ENCODE data around the gene GRIN1.
A peak's percentile ranks its signal among the peaks of the same experiment; 100 is the strongest.

Gene GRIN1

GRCh38 chr9:137194909-137195308 lies 56.0 kb downstream of the GRIN1 start:
- DNase-seq (ENCODE audit: low read depth), result no peak

- DNase-seq (ENCODE audit: low read depth), result no peak
Measured at GRCh38 chr9:137195525-137196220, 56.7 kb downstream of the GRIN1 start.

GRCh38 chr9:137198051-137198901 lies 59.3 kb downstream of the GRIN1 start:
- DNase-seq (ENCODE audit: low read depth), result no peak

- no peak for DNase-seq (ENCODE audit: low read depth)
Measured at GRCh38 chr9:137198902-137199283, 59.9 kb downstream of the GRIN1 start.

GRCh38 chr9:137199411-137200121 lies 60.6 kb downstream of the GRIN1 start:
- no peak for DNase-seq (ENCODE audit: low read depth)

GRCh38 chr9:137200311-137201204 lies 61.6 kb downstream of the GRIN1 start, which contains the start of gene TPRN:
Gene TPRN, minus strand, starts transcription at chr9:137200741. Its CDS starts 30 bp downstream, at chr9:137200711.
- peak; percentile 97 for DNase-seq (ENCODE audit: low read depth)

GRCh38 chr9:137201205-137201868 lies 62.4 kb downstream of the GRIN1 start:
- no peak for DNase-seq (ENCODE audit: low read depth)

- DNase-seq (ENCODE audit: low read depth), result no peak
Measured at GRCh38 chr9:137202966-137203365, 64.0 kb downstream of the GRIN1 start.

- DNase-seq (ENCODE audit: low read depth), result no peak
Measured at GRCh38 chr9:137204731-137205125, 65.8 kb downstream of the GRIN1 start.

- DNase-seq (ENCODE audit: low read depth), result peak; percentile 91
Measured at GRCh38 chr9:137205126-137206069, 66.4 kb downstream of the GRIN1 start, which contains the start of the genes NDOR1 and TMEM203. Gene NDOR1, plus strand, starts transcription at chr9:137205700. Its CDS starts 78 bp downstream, at chr9:137205778. Gene TMEM203, minus strand, starts transcription at chr9:137205648. Its CDS starts 234 bp downstream, at chr9:137205414.

- DNase-seq (ENCODE audit: low read depth), result no peak
Measured at GRCh38 chr9:137206602-137207001, 67.6 kb downstream of the GRIN1 start.

- no peak for DNase-seq (ENCODE audit: low read depth)
Measured at GRCh38 chr9:137211532-137211931, 72.6 kb downstream of the GRIN1 start.

- DNase-seq (ENCODE audit: low read depth), result no peak
Measured at GRCh38 chr9:137212520-137212919, 73.6 kb downstream of the GRIN1 start.

- no peak for DNase-seq (ENCODE audit: low read depth)
Measured at GRCh38 chr9:137213160-137214060, 74.5 kb downstream of the GRIN1 start.

- DNase-seq (ENCODE audit: low read depth), result no peak
Measured at GRCh38 chr9:137214620-137215019, 75.7 kb downstream of the GRIN1 start.

- no peak for DNase-seq (ENCODE audit: low read depth)
Measured at GRCh38 chr9:137215196-137215986, 76.4 kb downstream of the GRIN1 start.

GRCh38 chr9:137216188-137216965 lies 77.4 kb downstream of the GRIN1 start:
- DNase-seq (ENCODE audit: low read depth), result no peak

Data from stimulated activated CD8-positive, alpha-beta memory T cell treated with anti-CD3 and anti-CD28 coated beads, Interleukin-12 subunit alpha, Interleukin-12 subunit beta, amount 100 ng/mL, for 1 hour (primary cell).